Peyer's patch (tissue), 4 donors: ENCODE measurements around the gene RPTOR. TPM values are rescaled to one million over a fixed set of nuclear protein-coding genes. Genes with fewer than 3 reads are reported as not detected.

Experiments
- DNase-seq, 3 donors: peaks; one replicate each; pipeline ENCODE4 v3.0.0-alpha.2; 2017 to 2019
- H3K27ac ChIP-seq, 4 donors: fragments of 200-600 bp; sonication (generic); one replicate each; pipeline ENCODE4 v1.5.1; 2016 to 2019
- H3K27me3 ChIP-seq, 2 donors: fragments of 200-600 bp; sonication (generic); one replicate each; pipeline ENCODE4 v1.5.1; 2019
- H3K36me3 ChIP-seq, 3 donors: fragments of 200-600 bp; sonication (generic); one replicate each; pipeline ENCODE4 v1.5.1; 2016 to 2019
- H3K4me1 ChIP-seq, 4 donors: fragments of 200-600 bp; sonication (generic); one replicate each; pipeline ENCODE4 v1.5.1; 2016 to 2019
- H3K4me3 ChIP-seq, 4 donors: fragments of 200-600 bp; sonication (generic); 1 replicate in 3 of 4; 2 replicates in 1 of 4; pipeline ENCODE4 v1.5.1; 2016 to 2019; ENCODE audit warnings: mild to moderate bottlenecking in 1 of 4
- H3K9me3 ChIP-seq, 4 donors: fragments of 200-600 bp; sonication (generic); one replicate each; pipeline ENCODE4 v1.5.1; 2016 to 2019; ENCODE audit warnings: mild to moderate bottlenecking in 1 of 4
- CTCF ChIP-seq, 6 experiments: fragments of 450-650 bp in 4 of 6; fragments of 200-600 bp in 2 of 6; sonication (generic) in 1 of 6; IDR thresholded peaks; one replicate each; pipeline ENCODE4 v1.5.1; 2017 to 2019; ENCODE audit warnings: antibody characterized with exemption in 6 of 6, mild to moderate bottlenecking in 3 of 6, moderate library complexity in 1 of 6
- POLR2A ChIP-seq, 2 donors: fragments of 450-650 bp; IDR thresholded peaks; one replicate each; pipeline ENCODE4 v1.5.1; 2017; ENCODE audit warnings: antibody characterized with exemption in 2 of 2, mild to moderate bottlenecking in 2 of 2, moderate library complexity in 2 of 2
- total RNA-seq, 4 donors: library from RNA; depleted of rRNA; stranded (reverse); fragments of >200 nt; gene quantifications; one replicate each; pipeline ENCODE4 v1.1.0, GENCODE V29; 2016

The RPTOR gene
- total RNA-seq, 4 donors from 2014 or later, result 42.4 to 73.6 (median 64.2) TPM

- DNase-seq, result peak in 2 of 3 donors; percentile 30 to 44
- no peaks in the 10 kb centered on the region for H3K9me3 ChIP-seq
- H3K4me1 ChIP-seq, result peaks cover 0 to 10% (median 6%) of the 10 kb centered on the region in 4 donors
- H3K4me3 ChIP-seq, result no peak overlapping the region
- no peaks in the 10 kb centered on the region for H3K36me3 ChIP-seq
- TF ChIP-seq POLR2A (IDR thresholded peaks at IDR 0.05) (no peak), CTCF (IDR thresholded peaks at IDR 0.05) (no peak)
- no peaks in the 10 kb centered on the region for H3K27me3 ChIP-seq
- H3K27ac ChIP-seq, result peak overlapping the region in 1 of 4 donors; percentile 67
Observed at GRCh38 chr17:80846932-80847331, 302.3 kb downstream of the RPTOR start.

- Histone ChIP-seq H3K4me3 (no peak overlapping the region), H3K36me3 (no peaks in the 10 kb centered on the region), H3K27ac (peak overlapping the region in 2 of 4 donors; percentile 44 to 67), H3K9me3 (no peaks in the 10 kb centered on the region), H3K4me1 (peaks cover 0 to 10% (median 6%) of the 10 kb centered on the region in 4 donors), H3K27me3 (no peaks in the 10 kb centered on the region)
- DNase-seq, result peak; percentile 31 to 74 (median 73)
- peak in 1 of 2 donors; percentile 10 for TF ChIP-seq POLR2A (IDR thresholded peaks at IDR 0.05)
- TF ChIP-seq CTCF (IDR thresholded peaks at IDR 0.05), result no peak
Observed at GRCh38 chr17:80847496-80848230, 303.0 kb downstream of the RPTOR start.

- Histone ChIP-seq H3K27ac (no peak overlapping the region), H3K4me3 (no peak overlapping the region), H3K9me3 (no peaks in the 10 kb centered on the region), H3K36me3 (no peaks in the 10 kb centered on the region), H3K27me3 (no peaks in the 10 kb centered on the region), H3K4me1 (peaks cover 0 to 10% (median 6%) of the 10 kb centered on the region in 4 donors)
- TF ChIP-seq CTCF (IDR thresholded peaks at IDR 0.05) (no peak), POLR2A (IDR thresholded peaks at IDR 0.05) (no peak)
- DNase-seq, result peak in 2 of 3 donors; percentile 24 to 30
Observed at GRCh38 chr17:80848449-80849102, 303.9 kb downstream of the RPTOR start.

- peak in 2 of 3 donors; percentile 8 to 9 for DNase-seq
Observed at GRCh38 chr17:80849119-80849518, 304.5 kb downstream of the RPTOR start.

GRCh38 chr17:80850109-80850508, 305.5 kb downstream of the RPTOR start:
- TF ChIP-seq CTCF (IDR thresholded peaks at IDR 0.05), result no peak
- TF ChIP-seq POLR2A (IDR thresholded peaks at IDR 0.05), result no peak
- Histone ChIP-seq H3K4me1 (peaks cover 0 to 10% (median 6%) of the 10 kb centered on the region in 4 donors), H3K36me3 (no peaks in the 10 kb centered on the region), H3K27me3 (no peaks in the 10 kb centered on the region), H3K27ac (no peak overlapping the region), H3K9me3 (no peaks in the 10 kb centered on the region), H3K4me3 (no peak overlapping the region)
- no peak for DNase-seq

More at GRCh38 chr17:80849119-80849518, 304.5 kb downstream of the RPTOR start:
- Histone ChIP-seq H3K9me3 (no peaks in the 10 kb centered on the region), H3K4me1 (peaks cover 0 to 10% (median 6%) of the 10 kb centered on the region in 4 donors), H3K36me3 (no peaks in the 10 kb centered on the region), H3K27me3 (no peaks in the 10 kb centered on the region), H3K4me3 (no peak overlapping the region), H3K27ac (no peak overlapping the region)
- TF ChIP-seq POLR2A (IDR thresholded peaks at IDR 0.05) (no peak), CTCF (IDR thresholded peaks at IDR 0.05) (no peak)
